Panc1 (cell line): ENCODE measurements around the gene ARFGAP1.

Source experiments
- SIN3A ChIP-seq: IDR thresholded peaks from 2 replicates; pipeline ENCODE4 v1.6.1; 2012; ENCODE audit warnings: low read depth, mild to moderate bottlenecking, low read length, moderate library complexity, borderline replicate concordance; ENCODE audit not compliant: insufficient read depth
- TF ChIP-seq, protein P1 (sequence below): fragments of 450-650 bp; IDR thresholded peaks from 2 replicates; pipeline ENCODE4 v1.5.1; 2017; ENCODE audit warnings: mild to moderate bottlenecking
- TF ChIP-seq, protein P2 (sequence below), 2 experiments: IDR thresholded peaks; 2 replicates each; pipeline ENCODE4 v1.6.1; 2011 to 2012; ENCODE audit warnings: low read depth in 2 of 2, control low read depth in 1 of 2, low read length in 1 of 2, mild to moderate bottlenecking in 1 of 2, moderate library complexity in 1 of 2; ENCODE audit not compliant: insufficient read depth in 1 of 2

DNA sequence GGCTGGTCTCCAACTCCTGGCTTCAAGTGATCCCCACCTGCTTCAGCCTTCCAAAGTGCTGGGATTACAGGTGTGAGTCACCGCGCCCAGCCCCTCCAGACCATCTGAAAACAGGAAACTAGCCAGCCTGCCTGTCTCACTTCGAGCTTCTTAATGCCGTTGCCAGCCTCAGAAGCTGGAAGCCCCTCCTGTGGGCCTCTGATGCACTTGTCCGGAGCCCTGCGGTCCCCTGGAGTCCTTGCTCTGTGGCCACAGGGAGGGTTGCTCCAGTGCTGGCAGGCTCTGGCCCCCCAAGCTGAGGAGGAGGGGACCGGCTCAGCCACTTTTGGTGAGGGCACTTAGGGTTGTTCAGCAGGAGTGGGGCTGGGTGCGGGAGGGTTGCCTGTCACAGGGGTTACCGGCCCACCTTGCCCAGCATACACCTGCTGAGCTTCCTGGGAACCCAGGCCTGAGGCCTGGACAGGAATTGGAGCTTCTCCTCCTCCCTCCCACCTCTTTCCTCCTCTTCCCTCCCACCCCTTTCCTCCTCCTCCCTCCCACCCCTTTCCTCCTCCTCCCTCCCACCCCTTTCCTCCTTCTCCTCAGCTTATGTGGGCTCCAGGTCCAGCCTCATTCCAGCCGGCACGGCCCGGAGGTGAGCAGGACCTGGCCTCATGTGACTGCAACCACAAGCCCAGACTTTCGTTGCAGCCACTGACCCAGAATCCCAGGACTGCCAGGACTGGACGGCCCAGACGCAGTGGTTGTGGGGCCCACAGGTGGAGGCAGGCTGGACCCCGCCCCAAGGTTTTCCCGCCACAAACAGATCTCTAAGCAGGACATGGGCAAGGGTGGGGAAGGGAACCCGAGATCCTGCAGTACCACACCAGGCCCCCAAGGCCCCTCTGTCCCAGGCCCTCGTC lies 46.3 kb upstream of the ARFGAP1 start:
- TF ChIP-seq, protein P1, sequence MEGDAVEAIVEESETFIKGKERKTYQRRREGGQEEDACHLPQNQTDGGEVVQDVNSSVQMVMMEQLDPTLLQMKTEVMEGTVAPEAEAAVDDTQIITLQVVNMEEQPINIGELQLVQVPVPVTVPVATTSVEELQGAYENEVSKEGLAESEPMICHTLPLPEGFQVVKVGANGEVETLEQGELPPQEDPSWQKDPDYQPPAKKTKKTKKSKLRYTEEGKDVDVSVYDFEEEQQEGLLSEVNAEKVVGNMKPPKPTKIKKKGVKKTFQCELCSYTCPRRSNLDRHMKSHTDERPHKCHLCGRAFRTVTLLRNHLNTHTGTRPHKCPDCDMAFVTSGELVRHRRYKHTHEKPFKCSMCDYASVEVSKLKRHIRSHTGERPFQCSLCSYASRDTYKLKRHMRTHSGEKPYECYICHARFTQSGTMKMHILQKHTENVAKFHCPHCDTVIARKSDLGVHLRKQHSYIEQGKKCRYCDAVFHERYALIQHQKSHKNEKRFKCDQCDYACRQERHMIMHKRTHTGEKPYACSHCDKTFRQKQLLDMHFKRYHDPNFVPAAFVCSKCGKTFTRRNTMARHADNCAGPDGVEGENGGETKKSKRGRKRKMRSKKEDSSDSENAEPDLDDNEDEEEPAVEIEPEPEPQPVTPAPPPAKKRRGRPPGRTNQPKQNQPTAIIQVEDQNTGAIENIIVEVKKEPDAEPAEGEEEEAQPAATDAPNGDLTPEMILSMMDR, result no peak
- no peak for TF ChIP-seq SIN3A
- TF ChIP-seq, protein P2, sequence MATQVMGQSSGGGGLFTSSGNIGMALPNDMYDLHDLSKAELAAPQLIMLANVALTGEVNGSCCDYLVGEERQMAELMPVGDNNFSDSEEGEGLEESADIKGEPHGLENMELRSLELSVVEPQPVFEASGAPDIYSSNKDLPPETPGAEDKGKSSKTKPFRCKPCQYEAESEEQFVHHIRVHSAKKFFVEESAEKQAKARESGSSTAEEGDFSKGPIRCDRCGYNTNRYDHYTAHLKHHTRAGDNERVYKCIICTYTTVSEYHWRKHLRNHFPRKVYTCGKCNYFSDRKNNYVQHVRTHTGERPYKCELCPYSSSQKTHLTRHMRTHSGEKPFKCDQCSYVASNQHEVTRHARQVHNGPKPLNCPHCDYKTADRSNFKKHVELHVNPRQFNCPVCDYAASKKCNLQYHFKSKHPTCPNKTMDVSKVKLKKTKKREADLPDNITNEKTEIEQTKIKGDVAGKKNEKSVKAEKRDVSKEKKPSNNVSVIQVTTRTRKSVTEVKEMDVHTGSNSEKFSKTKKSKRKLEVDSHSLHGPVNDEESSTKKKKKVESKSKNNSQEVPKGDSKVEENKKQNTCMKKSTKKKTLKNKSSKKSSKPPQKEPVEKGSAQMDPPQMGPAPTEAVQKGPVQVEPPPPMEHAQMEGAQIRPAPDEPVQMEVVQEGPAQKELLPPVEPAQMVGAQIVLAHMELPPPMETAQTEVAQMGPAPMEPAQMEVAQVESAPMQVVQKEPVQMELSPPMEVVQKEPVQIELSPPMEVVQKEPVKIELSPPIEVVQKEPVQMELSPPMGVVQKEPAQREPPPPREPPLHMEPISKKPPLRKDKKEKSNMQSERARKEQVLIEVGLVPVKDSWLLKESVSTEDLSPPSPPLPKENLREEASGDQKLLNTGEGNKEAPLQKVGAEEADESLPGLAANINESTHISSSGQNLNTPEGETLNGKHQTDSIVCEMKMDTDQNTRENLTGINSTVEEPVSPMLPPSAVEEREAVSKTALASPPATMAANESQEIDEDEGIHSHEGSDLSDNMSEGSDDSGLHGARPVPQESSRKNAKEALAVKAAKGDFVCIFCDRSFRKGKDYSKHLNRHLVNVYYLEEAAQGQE (IDR thresholded peaks at IDR 0.05; ENCODE audit: insufficient read depth in 1 of 2, low read depth in 2 of 2, low read length in 1 of 2), result no peak
